Colonic mucosa (tissue), 4 donors: ENCODE measurements around the gene CDKAL1. TPM values are rescaled to one million over a fixed set of nuclear protein-coding genes. Genes with fewer than 3 reads are reported as not detected.

Experiments used
- DNase-seq: peaks from one replicate; pipeline ENCODE4 v3.0.0-alpha.2; 2020
- H3K27ac ChIP-seq: fragments of 200-600 bp; one replicate; pipeline ENCODE4 v1.8.0; 2021
- H3K27me3 ChIP-seq: fragments of 200-600 bp; one replicate; pipeline ENCODE4 v1.8.0; 2021
- H3K36me3 ChIP-seq: fragments of 200-600 bp; one replicate; pipeline ENCODE4 v1.8.0; 2021
- H3K4me1 ChIP-seq: fragments of 200-600 bp; one replicate; pipeline ENCODE4 v1.8.0; 2021; ENCODE audit warnings: mild to moderate bottlenecking
- H3K4me3 ChIP-seq: fragments of 200-600 bp; one replicate; pipeline ENCODE4 v1.8.0; 2021
- H3K9ac ChIP-seq, 2 donors: one replicate each; pipeline ENCODE4 v1.7.0; 2013; ENCODE audit warnings: control low read depth in 2 of 2, low read depth in 2 of 2, low read length in 2 of 2
- H3K9me3 ChIP-seq: fragments of 200-600 bp; one replicate; pipeline ENCODE4 v1.8.0; 2021
- CTCF ChIP-seq: fragments of 200-600 bp; IDR thresholded peaks from one replicate; pipeline ENCODE4 v1.8.0; 2022; ENCODE audit warnings: antibody characterized with exemption, mild to moderate bottlenecking
- intact Hi-C: fragments of 100-400 bp; cut with DNase I; formaldehyde crosslinking; loops from one replicate; pipeline ENCODE4 v1.14.1; 2022
- total RNA-seq, 2 donors: library from RNA; stranded (reverse); fragmentation: NEBNext Ultra II Directional in 1 of 2; extraction: Animal tissue kit (Norgen Biotek cat#: 25700) in 1 of 2; gene quantifications; one replicate each; pipeline ENCODE4 v1.2.1, GENCODE V29; 2021
- donor health status: healthy.
- donor health status: DM: no; HTN: no; CAD: no.
- donor health status: DM: no; HTN: no; CAD: no.

The CDKAL1 gene
- total RNA-seq, 2 donors from 2014 or later: 13.8 to 14.2 TPM

GRCh38 chr6:20952699-20953474 is 418.6 kb downstream of the CDKAL1 start:
- no peak for TF ChIP-seq CTCF
- no peak for DNase-seq
- Histone ChIP-seq H3K36me3 (no peaks in the 10 kb centered on the region), H3K9me3 (no peaks in the 10 kb centered on the region), H3K9ac (no peak overlapping the region), H3K27me3 (no peaks in the 10 kb centered on the region), H3K27ac (no peak overlapping the region), H3K4me3 (no peak overlapping the region), H3K4me1 (no peaks in the 10 kb centered on the region)
- intact Hi-C loops: no loop called here

- H3K9me3 ChIP-seq: no peaks in the 10 kb centered on the region
- no peak for TF ChIP-seq CTCF
- intact Hi-C loops: no loop called here
- H3K4me3 ChIP-seq: no peak overlapping the region
- H3K36me3 ChIP-seq: no peaks in the 10 kb centered on the region
- no peaks in the 10 kb centered on the region for H3K27me3 ChIP-seq
- no peak overlapping the region for H3K27ac ChIP-seq
- DNase-seq: no peak
- H3K4me1 ChIP-seq: no peaks in the 10 kb centered on the region
- no peak overlapping the region for H3K9ac ChIP-seq
These were observed 420.1 kb downstream of the CDKAL1 start for GRCh38 chr6:20954315-20954714.

- Histone ChIP-seq H3K27me3 (no peaks in the 10 kb centered on the region), H3K4me3 (no peak overlapping the region), H3K27ac (no peak overlapping the region), H3K9ac (no peak overlapping the region), H3K9me3 (no peaks in the 10 kb centered on the region), H3K36me3 (no peaks in the 10 kb centered on the region), H3K4me1 (no peaks in the 10 kb centered on the region)
- DNase-seq: no peak
- TF ChIP-seq CTCF: no peak
- intact Hi-C loops: no loop called here
These were observed 420.9 kb downstream of the CDKAL1 start for GRCh38 chr6:20955131-20955530.

- Histone ChIP-seq H3K4me3 (no peak overlapping the region), H3K27me3 (no peaks in the 10 kb centered on the region), H3K4me1 (no peaks in the 10 kb centered on the region), H3K36me3 (no peaks in the 10 kb centered on the region), H3K9me3 (no peaks in the 10 kb centered on the region), H3K27ac (no peak overlapping the region), H3K9ac (no peak overlapping the region)
- TF ChIP-seq CTCF: no peak
- intact Hi-C loops: no loop called here
- no peak for DNase-seq
These were observed 421.5 kb downstream of the CDKAL1 start for GRCh38 chr6:20955751-20956150.

GRCh38 chr6:20960067-20960466 is 425.8 kb downstream of the CDKAL1 start:
- H3K4me1 ChIP-seq: no peaks in the 10 kb centered on the region
- H3K9me3 ChIP-seq: no peaks in the 10 kb centered on the region
- no peaks in the 10 kb centered on the region for H3K36me3 ChIP-seq
- no peak overlapping the region for H3K27ac ChIP-seq
- no peak overlapping the region for H3K9ac ChIP-seq
- H3K27me3 ChIP-seq: no peaks in the 10 kb centered on the region
- H3K4me3 ChIP-seq: no peak overlapping the region
- DNase-seq: no peak
- intact Hi-C loops: no loop called here
- TF ChIP-seq CTCF: no peak
